SU-DHL-6 (cell line): Measurements from ENCODE around the gene RPL13A.
"Not testable (repeated sequence)": the region's sequence is repeated elsewhere in the genome, so short reads cannot be mapped to it uniquely, and the experiment has no call there.

ENCODE experiments used
- H2AFZ ChIP-seq: fragments of 200-600 bp; sonication (generic); 2 replicates; pipeline ENCODE4 v1.6.1; 2014; ENCODE audit warnings: low read depth, mild to moderate bottlenecking, moderate library complexity, mixed read lengths, antibody characterized with exemption, low read length; ENCODE audit not compliant: severe bottlenecking
- H3F3A ChIP-seq: fragments of 200-600 bp; shearing (Covaris generic); 2 replicates; pipeline ENCODE4 v1.6.0; 2016; ENCODE audit warnings: antibody characterized with exemption, mild to moderate bottlenecking; ENCODE audit not compliant: insufficient read depth
- H3K27ac ChIP-seq: fragments of 200-600 bp; sonication (generic); 2 replicates; pipeline ENCODE4 v1.5.1; 2016; ENCODE audit warnings: low read depth, mild to moderate bottlenecking, low read length, moderate library complexity, mixed read lengths
- H3K27me3 ChIP-seq: fragments of 200-600 bp; sonication (generic), shearing (Covaris generic); 2 replicates; pipeline ENCODE4 v1.6.0; 2014; ENCODE audit warnings: mild to moderate bottlenecking, low read length
- H3K36me3 ChIP-seq: fragments of 200-600 bp; sonication (generic); 2 replicates; pipeline ENCODE4 v1.6.1; 2014; ENCODE audit warnings: mild to moderate bottlenecking, low read length, mixed read lengths
- H3K4me2 ChIP-seq: fragments of 300-600, 200-600 bp; shearing (Covaris generic), sonication (generic); 2 replicates; pipeline ENCODE4 v1.6.0; 2014; ENCODE audit warnings: low read length, low read depth, mild to moderate bottlenecking; ENCODE audit not compliant: poor library complexity, severe bottlenecking
- H3K4me3 ChIP-seq: fragments of 200-600 bp; sonication (generic); 2 replicates; pipeline ENCODE4 v1.5.1; 2014; ENCODE audit warnings: antibody characterized with exemption, low read length, mild to moderate bottlenecking, mixed read lengths; ENCODE audit not compliant: insufficient read depth, poor library complexity, severe bottlenecking
- H3K79me2 ChIP-seq: fragments of 200-600 bp; sonication (generic); 2 replicates; pipeline ENCODE4 v1.6.1; 2014; ENCODE audit warnings: mild to moderate bottlenecking, low read length, moderate library complexity; ENCODE audit not compliant: insufficient read depth
- H3K9ac ChIP-seq: fragments of 200-600 bp; sonication (generic); 2 replicates; pipeline ENCODE4 v1.7.0; 2014; ENCODE audit warnings: mild to moderate bottlenecking, low read length
- H3K9me2 ChIP-seq: fragments of 200-600 bp; sonication (generic); replicated peaks from 2 replicates; pipeline ENCODE4 v1.6.1; 2014; ENCODE audit warnings: low read length; ENCODE audit not compliant: insufficient read depth
- H3K9me3 ChIP-seq: fragments of 200-600 bp; sonication (generic); 2 replicates; pipeline ENCODE4 v1.6.1; 2014; ENCODE audit warnings: low read length, mixed read lengths; ENCODE audit not compliant: insufficient read depth
- H4K20me1 ChIP-seq: fragments of 200-600 bp; sonication (generic); 2 replicates; pipeline ENCODE4 v1.6.1; 2014; ENCODE audit warnings: low read depth, mild to moderate bottlenecking, antibody characterized with exemption, low read length, moderate library complexity, mixed read lengths
- EZH2phosphoT487 ChIP-seq: fragments of 200-600 bp; sonication (generic), shearing (Covaris generic); conservative IDR thresholded peaks from 2 replicates; pipeline ENCODE4 v1.6.1; 2018; ENCODE audit warnings: mild to moderate bottlenecking, antibody characterized with exemption, low read length, moderate library complexity, mixed read lengths
- TF ChIP-seq, protein P1 (sequence below): fragments of 200-600 bp; sonication (generic); IDR thresholded peaks from one replicate; pipeline ENCODE4 v1.5.1; 2017; ENCODE audit warnings: antibody characterized with exemption, mild to moderate bottlenecking, low read length, moderate library complexity; ENCODE audit not compliant: insufficient read depth, poor library complexity, severe bottlenecking

The RPL13A gene

DNA sequence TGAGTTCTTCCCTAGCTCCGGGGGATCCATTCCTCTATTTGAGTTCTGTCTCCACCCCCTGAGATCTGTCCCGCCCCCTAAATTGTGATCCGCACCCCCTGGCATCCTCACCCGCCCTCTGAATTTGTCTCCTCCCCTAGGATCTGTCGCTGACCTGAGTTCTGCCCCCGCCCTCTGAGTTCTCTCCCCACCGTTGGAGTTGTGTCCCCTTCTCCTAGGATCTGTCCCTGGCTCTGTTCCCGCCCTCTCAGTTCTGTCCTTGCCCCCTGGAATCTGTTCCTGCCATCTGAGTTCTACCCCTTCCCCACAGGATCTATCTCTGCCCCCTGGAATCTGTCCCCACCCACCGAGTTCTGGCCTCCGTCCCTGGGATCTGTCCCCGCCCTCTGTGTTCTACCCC, 45.1 kb upstream of the RPL13A start:
- no peaks in the 10 kb centered on the region for H3K27me3 ChIP-seq
- no peaks in the 10 kb centered on the region for H3K79me2 ChIP-seq
- no peak overlapping the region for H3K9ac ChIP-seq
- H4K20me1 ChIP-seq = no peaks in the 10 kb centered on the region
- peak overlapping the region; percentile 81 for H3K4me2 ChIP-seq
- TF ChIP-seq, protein P1, sequence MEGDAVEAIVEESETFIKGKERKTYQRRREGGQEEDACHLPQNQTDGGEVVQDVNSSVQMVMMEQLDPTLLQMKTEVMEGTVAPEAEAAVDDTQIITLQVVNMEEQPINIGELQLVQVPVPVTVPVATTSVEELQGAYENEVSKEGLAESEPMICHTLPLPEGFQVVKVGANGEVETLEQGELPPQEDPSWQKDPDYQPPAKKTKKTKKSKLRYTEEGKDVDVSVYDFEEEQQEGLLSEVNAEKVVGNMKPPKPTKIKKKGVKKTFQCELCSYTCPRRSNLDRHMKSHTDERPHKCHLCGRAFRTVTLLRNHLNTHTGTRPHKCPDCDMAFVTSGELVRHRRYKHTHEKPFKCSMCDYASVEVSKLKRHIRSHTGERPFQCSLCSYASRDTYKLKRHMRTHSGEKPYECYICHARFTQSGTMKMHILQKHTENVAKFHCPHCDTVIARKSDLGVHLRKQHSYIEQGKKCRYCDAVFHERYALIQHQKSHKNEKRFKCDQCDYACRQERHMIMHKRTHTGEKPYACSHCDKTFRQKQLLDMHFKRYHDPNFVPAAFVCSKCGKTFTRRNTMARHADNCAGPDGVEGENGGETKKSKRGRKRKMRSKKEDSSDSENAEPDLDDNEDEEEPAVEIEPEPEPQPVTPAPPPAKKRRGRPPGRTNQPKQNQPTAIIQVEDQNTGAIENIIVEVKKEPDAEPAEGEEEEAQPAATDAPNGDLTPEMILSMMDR = no peak
- TF ChIP-seq EZH2phosphoT487 = no peak
- H3K9me2 ChIP-seq = no peaks in the 10 kb centered on the region
- no peak overlapping the region for H3K4me3 ChIP-seq
- no peaks in the 10 kb centered on the region for H3K36me3 ChIP-seq
- H3K9me3 ChIP-seq = no peaks in the 10 kb centered on the region
- no peak overlapping the region for H3K27ac ChIP-seq
- H3F3A ChIP-seq = 0 out of 2 replicates have a peak, but pooled peaks cover 5% of the 10 kb centered on the region
- no peak overlapping the region for H2AFZ ChIP-seq

DNA sequence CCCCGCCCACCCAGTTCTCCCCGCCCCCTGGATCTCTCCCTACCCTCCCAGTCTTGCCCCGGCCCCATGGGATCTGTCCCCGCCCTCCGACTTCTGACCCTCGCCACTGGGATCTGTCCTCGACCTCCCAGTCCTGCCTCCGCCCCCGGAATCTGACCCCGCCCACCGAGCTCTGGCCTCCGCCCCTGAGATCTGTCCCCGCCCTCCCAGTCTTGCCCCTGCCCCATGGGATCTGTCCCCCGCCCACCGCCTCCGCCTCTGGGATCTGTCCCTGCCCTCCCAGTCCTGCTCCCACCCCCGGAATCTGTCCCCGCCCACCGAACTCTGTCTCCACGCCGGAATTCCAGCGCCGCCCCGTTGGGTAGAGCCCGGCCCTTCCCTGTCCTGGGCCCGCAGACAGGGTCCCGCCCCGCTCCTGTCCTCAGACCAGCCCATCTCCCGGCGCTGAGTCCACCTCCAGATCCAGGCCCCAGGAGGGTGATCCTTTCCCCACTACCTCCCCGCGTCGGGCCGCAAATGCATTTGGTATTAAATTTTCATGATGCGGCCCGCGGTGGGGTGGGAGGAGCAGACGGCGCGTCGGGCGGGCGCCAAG, 44.5 kb upstream of the RPL13A start:
- H3K9ac ChIP-seq = peak overlapping the region; percentile 77
- no peaks in the 10 kb centered on the region for H3K9me2 ChIP-seq
- no peaks in the 10 kb centered on the region for H3K79me2 ChIP-seq
- H3F3A ChIP-seq = 0 out of 2 replicates have a peak, but pooled peaks cover 5% of the 10 kb centered on the region
- no peak for TF ChIP-seq EZH2phosphoT487
- TF ChIP-seq, protein P1 = no peak
- no peaks in the 10 kb centered on the region for H4K20me1 ChIP-seq
- H3K4me3 ChIP-seq = peak overlapping the region; percentile 74
- H3K36me3 ChIP-seq = no peaks in the 10 kb centered on the region
- H3K27me3 ChIP-seq = no peaks in the 10 kb centered on the region
- peak overlapping the region; percentile 81 for H3K4me2 ChIP-seq
- peak overlapping the region; percentile 52 for H3K27ac ChIP-seq
- H3K9me3 ChIP-seq = no peaks in the 10 kb centered on the region
- H2AFZ ChIP-seq = peak overlapping the region; percentile 99

DNA sequence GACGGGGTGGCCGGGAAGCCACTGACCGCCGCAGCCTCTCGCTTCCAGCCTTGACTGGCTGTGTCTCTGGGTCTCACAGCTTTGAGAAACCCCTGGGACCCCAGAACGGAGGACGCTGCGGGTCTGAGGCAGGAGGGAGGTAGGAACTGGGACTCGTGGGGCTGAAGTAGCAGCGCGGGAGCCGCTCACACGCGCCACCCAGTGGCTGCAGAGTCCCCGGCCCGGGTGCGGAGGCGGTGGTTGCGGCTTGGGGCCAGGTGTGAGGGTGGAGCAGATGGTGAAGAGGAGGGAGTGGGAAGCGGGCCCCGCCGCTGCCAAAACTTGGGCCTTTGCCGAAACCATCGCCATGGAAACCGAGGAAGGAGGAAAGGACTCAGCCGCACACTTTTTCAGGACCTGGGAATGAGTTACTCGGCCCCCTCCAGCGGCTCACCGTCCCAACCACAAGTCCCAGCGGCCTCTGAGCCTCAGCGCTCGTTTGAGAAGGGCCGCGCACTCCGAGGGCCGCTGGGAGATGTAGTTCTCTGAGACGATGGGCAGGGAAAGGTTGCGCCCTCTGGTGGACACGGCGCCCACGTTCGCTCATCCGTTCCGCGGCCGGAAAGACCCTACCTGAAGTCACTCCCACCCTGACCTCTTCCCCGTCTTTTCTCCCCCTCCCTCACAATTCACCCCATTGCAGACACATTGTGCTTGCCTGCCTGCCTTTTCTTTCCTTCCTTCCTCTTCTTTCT, 43.9 kb upstream of the RPL13A start:
- TF ChIP-seq EZH2phosphoT487 = no peak
- TF ChIP-seq, protein P1 = peak; percentile 90
- no peaks in the 10 kb centered on the region for H3K36me3 ChIP-seq
- H3K9me3 ChIP-seq = no peaks in the 10 kb centered on the region
- peak overlapping the region; percentile 74 for H3K4me3 ChIP-seq
- peak overlapping the region; percentile 52 for H3K27ac ChIP-seq
- H4K20me1 ChIP-seq = no peaks in the 10 kb centered on the region
- 0 out of 2 replicates have a peak, but pooled peaks cover 5% of the 10 kb centered on the region for H3F3A ChIP-seq
- peak overlapping the region; percentile 77 for H3K9ac ChIP-seq
- no peaks in the 10 kb centered on the region for H3K9me2 ChIP-seq
- no peaks in the 10 kb centered on the region for H3K27me3 ChIP-seq
- no peaks in the 10 kb centered on the region for H3K79me2 ChIP-seq
- peak overlapping the region; percentile 99 for H2AFZ ChIP-seq
- H3K4me2 ChIP-seq = peak overlapping the region; percentile 81

DNA sequence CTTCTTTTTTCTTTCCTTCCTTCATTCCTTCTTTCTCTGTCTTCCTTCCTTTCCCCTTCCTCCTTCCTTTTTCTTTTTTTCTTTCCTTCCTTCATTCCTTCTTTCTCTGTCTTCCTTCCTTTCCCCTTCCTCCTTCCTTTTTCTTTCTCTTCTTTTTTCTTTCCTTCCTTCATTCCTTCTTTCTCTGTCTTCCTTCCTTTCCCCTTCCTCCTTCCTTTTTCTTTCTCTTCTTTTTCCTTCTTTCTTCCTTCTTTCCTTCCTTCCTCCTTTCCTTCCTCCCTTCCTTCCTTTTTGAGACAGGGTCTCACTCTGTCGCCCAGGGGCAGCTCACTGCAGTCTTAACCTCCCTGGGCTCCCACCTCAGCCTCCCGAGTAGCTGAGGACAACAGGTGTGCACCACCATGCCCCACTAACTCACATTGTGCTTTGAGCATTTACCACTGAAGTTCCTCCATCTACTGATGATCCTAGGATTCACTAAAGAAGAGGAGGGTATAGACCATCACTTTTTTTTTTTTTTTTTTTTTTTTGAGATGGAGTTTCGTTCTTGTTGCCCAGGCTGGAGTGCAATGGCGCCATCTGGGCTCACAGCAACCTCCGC, 43.2 kb upstream of the RPL13A start:
- H3K9me2 ChIP-seq, H3K27ac ChIP-seq, H3F3A ChIP-seq, H3K27me3 ChIP-seq, H3K9me3 ChIP-seq, H4K20me1 ChIP-seq, H2AFZ ChIP-seq, H3K79me2 ChIP-seq, H3K9ac ChIP-seq, H3K36me3 ChIP-seq, H3K4me3 ChIP-seq: not testable (repeated sequence)
- peak overlapping the region; percentile 33 for H3K4me2 ChIP-seq
